Forelimb muscle (tissue), 1 donor: ENCODE measurements around the gene CMKLR1. TPM values are rescaled to one million over a fixed set of nuclear protein-coding genes. Genes with fewer than 3 reads are reported as not detected.

Source experiments
- DNase-seq: peaks from one replicate; pipeline ENCODE4 v3.0.0-alpha.2; 2013; ENCODE audit warnings: low read depth
- polyA plus RNA-seq: library from polyadenylated mRNA; unstranded; fragments of 120-200 nt; gene quantifications from one replicate; pipeline ENCODE4 v1.2.1, GENCODE V29; 2013; ENCODE audit not compliant: insufficient read length

CMKLR1 gene
- polyA plus RNA-seq, 1 donor = 2.6 TPM

- DNase-seq = no peak
Observed at GRCh38 chr12:108337235-108338223, 1.6 kb downstream of the CMKLR1 start.

GRCh38 chr12:108335349-108336119 is 3.6 kb downstream of the CMKLR1 start:
- no peak for DNase-seq

GRCh38 chr12:108333898-108334699 is 5.0 kb downstream of the CMKLR1 start:
- DNase-seq = no peak

- DNase-seq = no peak
Observed at GRCh38 chr12:108332791-108333382, 6.2 kb downstream of the CMKLR1 start.

GRCh38 chr12:108328420-108328819 is 10.7 kb downstream of the CMKLR1 start:
- DNase-seq = no peak

- DNase-seq = no peak
Observed at GRCh38 chr12:108327621-108328344, 11.3 kb downstream of the CMKLR1 start.

GRCh38 chr12:108326254-108326750 is 12.8 kb downstream of the CMKLR1 start:
- DNase-seq = no peak

GRCh38 chr12:108325549-108325948 is 13.6 kb downstream of the CMKLR1 start:
- no peak for DNase-seq

GRCh38 chr12:108325018-108325358 is 14.1 kb downstream of the CMKLR1 start:
- no peak for DNase-seq

GRCh38 chr12:108324351-108325017 is 14.6 kb downstream of the CMKLR1 start:
- no peak for DNase-seq

GRCh38 chr12:108323581-108323980 is 15.5 kb downstream of the CMKLR1 start:
- no peak for DNase-seq

- DNase-seq = no peak
Observed at GRCh38 chr12:108322998-108323397, 16.1 kb downstream of the CMKLR1 start.

- no peak for DNase-seq
Observed at GRCh38 chr12:108321688-108322087, 17.4 kb downstream of the CMKLR1 start.

- DNase-seq = no peak
Observed at GRCh38 chr12:108320507-108321293, 18.4 kb downstream of the CMKLR1 start.

- DNase-seq = no peak
Observed at GRCh38 chr12:108319277-108320234, 19.6 kb downstream of the CMKLR1 start.

GRCh38 chr12:108318472-108319275 is 20.4 kb downstream of the CMKLR1 start:
- no peak for DNase-seq
